ENCODE measurements around the gene THAP6.

Gene THAP6

GRCh38 chr4:75514131-75514948, at the start of gene THAP6, which contains the start of gene RCHY1 (continued):
- no peak for TF ChIP-seq ZNF623 (tag by site-specific recombination; IDR thresholded peaks at IDR 0.05)
- no peak for TF ChIP-seq ZNF175 (tag by site-specific recombination; IDR thresholded peaks at IDR 0.05)
- peak; percentile 68; the same call in 1 of the 2 replicates for TF ChIP-seq ZFP37 (tag by site-specific recombination; IDR thresholded peaks at IDR 0.05)
- peak; percentile 20; the same call in 1 of the 2 replicates for TF ChIP-seq SCRT2 (tag by site-specific recombination; IDR thresholded peaks at IDR 0.05)
- TF ChIP-seq KLF9 (tag by site-specific recombination; IDR thresholded peaks at IDR 0.05; ENCODE audit: low read depth) = peak; percentile 86
- TF ChIP-seq ZNF449 (tag by site-specific recombination; IDR thresholded peaks at IDR 0.05) = 0 out of 2 replicates have a peak, but pooled peaks have one; percentile 15
- peak; percentile 89 for TF ChIP-seq SP2 (tag by site-specific recombination; IDR thresholded peaks at IDR 0.05)
- TF ChIP-seq OVOL3 (tag by site-specific recombination; IDR thresholded peaks at IDR 0.05) = peak; percentile 13; the same call in 1 of the 2 replicates
- TF ChIP-seq ZNF2 (tag by site-specific recombination; IDR thresholded peaks at IDR 0.05) = peak; percentile 63
- TF ChIP-seq ZNF501 (tag by site-specific recombination; IDR thresholded peaks at IDR 0.05) = peak; percentile 89
- TF ChIP-seq ZNF518A (tag by site-specific recombination; conservative IDR thresholded peaks at IDR 0.05; ENCODE audit: low read depth) = peak; percentile 62
- peak; percentile 93 for TF ChIP-seq PRDM10 (tag by site-specific recombination; IDR thresholded peaks at IDR 0.05)
- peak; percentile 96 for TF ChIP-seq ZEB2 (tag by site-specific recombination; IDR thresholded peaks at IDR 0.05)

- no peak overlapping the region for H3K27ac ChIP-seq (ENCODE audit: extremely low read depth, low read depth, low read length)
- POLR2A ChIA-PET = no interaction called here
- H3K9me3 ChIP-seq (ENCODE audit: control insufficient read depth, insufficient read depth, low read depth, low read length) = no peaks in the 10 kb centered on the region
- no peaks in the 10 kb centered on the region; a peak in 1 of 3 replicates for H3K36me3 ChIP-seq (ENCODE audit: control insufficient read depth in 2 of 2, insufficient read depth in 1 of 2, low read length in 2 of 2)
- CTCF ChIA-PET = interaction anchor here (0.8 to 1.1 kb wide), 2 partner anchors 12 to 275 kb away, joined by 3 read pairs; no protein-coding TSS in a partner anchor
- H3K4me3 ChIP-seq (ENCODE audit: low read depth, low read length) = no peak overlapping the region
- H3K4me1 ChIP-seq (ENCODE audit: control insufficient read depth, insufficient read depth, low read length) = no peaks in the 10 kb centered on the region
- TF ChIP-seq KLF10 (tag by site-specific recombination; IDR thresholded peaks at IDR 0.05) = no peak
- no peak for TF ChIP-seq ZNF701 (tag by site-specific recombination; IDR thresholded peaks at IDR 0.05)
- TF ChIP-seq ZNF324 (tag by site-specific recombination; IDR thresholded peaks at IDR 0.05) = no peak
- no peak for TF ChIP-seq EGR2 (tag by site-specific recombination; IDR thresholded peaks at IDR 0.05; ENCODE audit: low read depth)
- TF ChIP-seq ZNF211 (tag by site-specific recombination; IDR thresholded peaks at IDR 0.05; ENCODE audit: low read depth) = no peak
- TF ChIP-seq KLF9 (tag by site-specific recombination; IDR thresholded peaks at IDR 0.05; ENCODE audit: low read depth) = no peak
- TF ChIP-seq HOXD13 (CRISPR knock-in tag; IDR thresholded peaks at IDR 0.05; ENCODE audit: borderline replicate concordance) = no peak
- no peak for TF ChIP-seq ZNF621 (tag by site-specific recombination; IDR thresholded peaks at IDR 0.05)
- TF ChIP-seq ZNF610 (tag by site-specific recombination; IDR thresholded peaks at IDR 0.05; ENCODE audit: borderline replicate concordance) = no peak
- no peak for TF ChIP-seq ZNF629 (tag by site-specific recombination; IDR thresholded peaks at IDR 0.05)
- TF ChIP-seq ZNF266 (tag by site-specific recombination; IDR thresholded peaks at IDR 0.05; ENCODE audit: low read depth) = no peak
- TF ChIP-seq ZNF521 (tag by site-specific recombination; IDR thresholded peaks at IDR 0.05) = no peak
- TF ChIP-seq ZNF449 (tag by site-specific recombination; IDR thresholded peaks at IDR 0.05) = no peak
- no peak for TF ChIP-seq ZNF561 (tag by site-specific recombination; IDR thresholded peaks at IDR 0.05; ENCODE audit: borderline replicate concordance)
- no peak for TF ChIP-seq ZNF2 (tag by site-specific recombination; IDR thresholded peaks at IDR 0.05)
Measured at GRCh38 chr4:75469896-75470295, 44.4 kb upstream of the THAP6 start.

All from HEK293 (cell line).